Smooth muscle cell (in vitro differentiated cells): ENCODE results near the gene ATP13A3. TPM values are rescaled to one million over a fixed set of nuclear protein-coding genes. Genes with fewer than 3 reads are reported as not detected.

Experiments
- DNase-seq: peaks from one replicate; lab custom pipeline; 2025; ENCODE audit not compliant: unreplicated experiment; lab: John Stamatoyannopoulos, UW
- H2AFZ ChIP-seq: fragments of 200-600 bp; sonication (generic); 2 replicates; pipeline ENCODE4 v1.6.0; 2016; ENCODE audit warnings: antibody characterized with exemption, low read depth, mild to moderate bottlenecking
- H3F3A ChIP-seq: fragments of 200-600 bp; sonication (generic); 2 replicates; pipeline ENCODE4 v1.6.0; 2017; ENCODE audit warnings: antibody characterized with exemption, low read depth
- H3K27ac ChIP-seq: fragments of 200-600 bp; sonication (generic); 2 replicates; pipeline ENCODE4 v1.5.1; 2016; ENCODE audit warnings: low read depth, mild to moderate bottlenecking
- H3K27me3 ChIP-seq: fragments of 200-600 bp; sonication (generic); 2 replicates; pipeline ENCODE4 v1.6.1; 2016; ENCODE audit warnings: low read depth, mild to moderate bottlenecking
- H3K36me3 ChIP-seq: fragments of 200-600 bp; sonication (generic); 2 replicates; pipeline ENCODE4 v1.5.1; 2016; ENCODE audit warnings: low read depth
- H3K4me1 ChIP-seq: fragments of 200-600 bp; sonication (generic); 2 replicates; pipeline ENCODE4 v1.5.1; 2016; ENCODE audit warnings: low read depth
- H3K4me2 ChIP-seq: fragments of 200-600 bp; sonication (generic); 2 replicates; pipeline ENCODE4 v1.6.0; 2016; ENCODE audit warnings: mild to moderate bottlenecking
- H3K4me3 ChIP-seq: fragments of 200-600 bp; sonication (generic); 2 replicates; pipeline ENCODE4 v1.5.1; 2016; ENCODE audit warnings: mild to moderate bottlenecking
- H3K79me2 ChIP-seq: fragments of 200-600 bp; sonication (generic); 2 replicates; pipeline ENCODE4 v1.6.0; 2016; ENCODE audit warnings: low read depth, mild to moderate bottlenecking
- H3K9ac ChIP-seq: fragments of 200-600 bp; sonication (generic); 2 replicates; pipeline ENCODE4 v1.6.0; 2016; ENCODE audit warnings: low read depth
- H3K9me3 ChIP-seq: fragments of 200-600 bp; sonication (generic); replicated peaks from 2 replicates; pipeline ENCODE4 v1.5.1; 2016; ENCODE audit warnings: low read depth
- H4K20me1 ChIP-seq: fragments of 200-600 bp; sonication (generic); 2 replicates; pipeline ENCODE4 v1.6.0; 2016; ENCODE audit warnings: low read depth
- WGBS: methylation state at CpG from one replicate; pipeline ENCODE4 v1.1.7; 2016; ENCODE audit warnings: low lambda C conversion rate; 5-methylcytosine and 5-hydroxymethylcytosine counted together
- polyA plus RNA-seq: library from polyadenylated mRNA; unstranded; fragments of >200 nt; fragmentation: Nextera tagmentation; extraction: Ambion mirVana; gene quantifications from 2 replicates; pipeline ENCODE4 v1.2.1, GENCODE V29; 2016
- total RNA-seq: library from RNA; depleted of rRNA; stranded (reverse); fragments of >200 nt; gene quantifications from 2 replicates; pipeline ENCODE4 v1.2.3, GENCODE V29; 2014
- TF ChIP-seq, protein P1 (sequence below): fragments of 200-600 bp; sonication (generic); IDR thresholded peaks from 2 replicates; pipeline ENCODE4 v1.5.1; 2017; ENCODE audit warnings: borderline replicate concordance, mild to moderate bottlenecking, antibody characterized with exemption; ENCODE audit not compliant: insufficient read depth, poor library complexity, severe bottlenecking

The ATP13A3 gene
- total and polyA plus RNA-seq, 2 experiments from 2014 or later = 13.5 to 65.3 TPM

DNA sequence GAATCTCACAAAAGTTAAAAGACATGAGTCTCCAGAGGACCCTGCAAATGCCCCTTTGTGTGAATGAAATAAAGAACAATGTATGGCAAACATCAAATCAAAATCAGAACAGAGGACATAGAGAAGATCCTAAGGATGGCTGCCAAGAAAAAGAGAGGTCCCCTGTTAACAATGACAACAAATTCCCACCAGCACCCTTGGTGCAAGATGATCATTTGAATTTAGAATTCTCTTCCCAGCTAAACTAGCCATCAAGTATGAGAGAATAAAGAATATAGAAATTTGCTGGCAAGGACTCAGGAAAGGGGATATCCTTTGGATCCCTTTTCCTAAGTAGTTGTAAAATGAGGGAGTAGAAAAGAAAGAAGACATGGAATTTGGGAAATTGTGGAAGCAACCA, 96.0 kb downstream of the ATP13A3 start:
- Histone ChIP-seq H3K9me3 (peaks cover 5% of the 10 kb centered on the region), H2AFZ (no peak overlapping the region), H4K20me1 (no peaks in the 10 kb centered on the region), H3K79me2 (no peaks in the 10 kb centered on the region), H3K4me2 (no peak overlapping the region), H3K4me3 (no peak overlapping the region), H3F3A (peaks cover 7% of the 10 kb centered on the region), H3K27ac (no peak overlapping the region), H3K9ac (no peak overlapping the region), H3K4me1 (peaks cover 2% of the 10 kb centered on the region), H3K36me3 (no peaks in the 10 kb centered on the region), H3K27me3 (no peaks in the 10 kb centered on the region)
- DNase-seq = no peak
- TF ChIP-seq, protein P1, sequence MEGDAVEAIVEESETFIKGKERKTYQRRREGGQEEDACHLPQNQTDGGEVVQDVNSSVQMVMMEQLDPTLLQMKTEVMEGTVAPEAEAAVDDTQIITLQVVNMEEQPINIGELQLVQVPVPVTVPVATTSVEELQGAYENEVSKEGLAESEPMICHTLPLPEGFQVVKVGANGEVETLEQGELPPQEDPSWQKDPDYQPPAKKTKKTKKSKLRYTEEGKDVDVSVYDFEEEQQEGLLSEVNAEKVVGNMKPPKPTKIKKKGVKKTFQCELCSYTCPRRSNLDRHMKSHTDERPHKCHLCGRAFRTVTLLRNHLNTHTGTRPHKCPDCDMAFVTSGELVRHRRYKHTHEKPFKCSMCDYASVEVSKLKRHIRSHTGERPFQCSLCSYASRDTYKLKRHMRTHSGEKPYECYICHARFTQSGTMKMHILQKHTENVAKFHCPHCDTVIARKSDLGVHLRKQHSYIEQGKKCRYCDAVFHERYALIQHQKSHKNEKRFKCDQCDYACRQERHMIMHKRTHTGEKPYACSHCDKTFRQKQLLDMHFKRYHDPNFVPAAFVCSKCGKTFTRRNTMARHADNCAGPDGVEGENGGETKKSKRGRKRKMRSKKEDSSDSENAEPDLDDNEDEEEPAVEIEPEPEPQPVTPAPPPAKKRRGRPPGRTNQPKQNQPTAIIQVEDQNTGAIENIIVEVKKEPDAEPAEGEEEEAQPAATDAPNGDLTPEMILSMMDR = no peak

DNA sequence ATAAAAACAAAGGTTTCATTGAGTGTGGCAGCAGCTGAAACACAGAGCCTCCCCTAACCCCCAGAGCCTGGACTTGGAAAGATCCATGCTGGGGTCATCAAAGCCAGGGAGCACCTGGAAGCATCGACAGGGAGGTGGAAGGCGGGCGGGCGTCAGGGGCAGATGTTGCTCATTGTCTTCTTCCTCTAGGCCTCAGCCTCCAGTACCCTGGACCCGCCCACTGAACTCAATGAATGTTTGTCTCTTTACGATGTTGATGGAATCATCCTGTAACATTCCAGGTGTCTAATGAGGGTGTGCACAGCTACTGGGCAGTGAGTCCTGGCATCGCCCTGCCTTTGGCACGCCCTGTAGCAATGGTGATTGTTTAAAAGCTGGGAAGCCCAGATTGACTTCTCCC, 97.5 kb downstream of the ATP13A3 start:
- Histone ChIP-seq H3F3A (no peaks in the 10 kb centered on the region), H2AFZ (no peak overlapping the region), H3K4me2 (no peak overlapping the region), H3K4me1 (no peaks in the 10 kb centered on the region), H3K9ac (no peak overlapping the region), H3K9me3 (peaks cover 5% of the 10 kb centered on the region), H3K27me3 (no peaks in the 10 kb centered on the region), H3K4me3 (no peak overlapping the region), H3K27ac (no peak overlapping the region), H3K36me3 (no peaks in the 10 kb centered on the region), H4K20me1 (no peaks in the 10 kb centered on the region), H3K79me2 (no peaks in the 10 kb centered on the region)
- DNase-seq = no peak
- 98% methylated on average over 8 of the region's 8 CpGs for WGBS
- TF ChIP-seq, protein P1 = no peak

DNA sequence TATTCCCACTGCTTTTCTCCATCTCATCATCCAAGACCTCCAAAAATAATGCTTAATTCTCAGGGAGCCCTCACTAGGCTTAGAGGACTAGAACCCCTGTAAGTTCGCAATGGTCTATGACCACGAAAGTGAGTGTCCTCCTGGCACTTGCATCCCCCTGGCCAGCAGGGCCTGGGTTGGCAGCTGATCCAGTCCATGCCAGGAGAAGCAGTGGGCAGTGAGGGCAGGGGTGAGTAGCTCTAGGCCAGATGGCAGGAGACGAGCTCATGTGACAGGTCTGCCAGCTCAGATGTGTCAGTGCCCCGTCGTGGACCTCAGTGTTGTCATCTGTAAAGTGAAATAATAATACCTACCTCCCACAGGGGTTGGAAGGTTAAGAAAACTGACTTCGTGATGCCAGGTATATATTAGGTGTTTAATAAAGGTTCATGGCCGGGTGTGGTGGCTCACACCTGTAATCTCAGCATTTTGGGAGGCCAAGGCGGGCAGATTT, 98.8 kb downstream of the ATP13A3 start:
- H3K36me3 ChIP-seq = no peaks in the 10 kb centered on the region
- H3K79me2 ChIP-seq = no peaks in the 10 kb centered on the region
- no peak overlapping the region for H3K9ac ChIP-seq
- H3F3A ChIP-seq = no peaks in the 10 kb centered on the region
- 96% methylated on average over 8 of the region's 8 CpGs for WGBS
- no peak overlapping the region for H3K4me2 ChIP-seq
- TF ChIP-seq, protein P1 = no peak
- no peak overlapping the region for H3K27ac ChIP-seq
- no peaks in the 10 kb centered on the region for H4K20me1 ChIP-seq
- peaks cover 4% of the 10 kb centered on the region for H3K4me1 ChIP-seq
- no peaks in the 10 kb centered on the region for H3K27me3 ChIP-seq
- no peak for DNase-seq
- H2AFZ ChIP-seq = no peak overlapping the region
- H3K9me3 ChIP-seq = peaks cover 5% of the 10 kb centered on the region
- no peak overlapping the region for H3K4me3 ChIP-seq

DNA sequence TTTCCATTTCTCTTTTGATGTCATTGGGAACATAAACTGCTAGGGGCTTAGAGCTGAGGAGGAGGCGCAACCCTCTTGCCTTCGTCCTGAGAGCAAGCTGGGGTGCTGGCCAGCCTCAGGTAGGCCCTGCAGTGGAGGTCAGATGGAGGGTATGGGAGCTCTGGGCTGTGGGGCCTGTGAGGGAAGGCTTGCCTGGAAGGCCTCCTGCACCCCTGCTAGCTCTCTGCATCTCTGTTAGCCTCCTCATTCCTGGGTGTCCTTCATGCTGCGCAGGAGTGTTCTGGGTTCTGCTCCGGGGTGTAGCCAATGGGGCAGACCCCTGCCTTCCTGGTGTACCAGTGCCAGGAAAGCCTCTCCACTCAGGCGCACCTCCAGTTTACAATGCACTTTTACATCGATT, 99.5 kb downstream of the ATP13A3 start:
- Histone ChIP-seq H3K9me3 (peaks cover 5% of the 10 kb centered on the region), H3K9ac (no peak overlapping the region), H2AFZ (no peak overlapping the region), H3K27ac (no peak overlapping the region), H4K20me1 (no peaks in the 10 kb centered on the region), H3K27me3 (no peaks in the 10 kb centered on the region), H3F3A (no peaks in the 10 kb centered on the region), H3K36me3 (no peaks in the 10 kb centered on the region), H3K4me3 (no peak overlapping the region), H3K4me2 (no peak overlapping the region), H3K4me1 (peaks cover 8% of the 10 kb centered on the region), H3K79me2 (no peaks in the 10 kb centered on the region)
- no peak for DNase-seq
- TF ChIP-seq, protein P1 = no peak
- WGBS = 100% methylated on average over 6 of the region's 6 CpGs
